MM.1S (cell line): ENCODE measurements around the gene LDHAL6A.

ENCODE experiments used
- EZH2 ChIP-seq: fragments of 300-600 bp; sonication (generic); optimal IDR thresholded peaks from 2 replicates; pipeline ENCODE3; 2017; ENCODE audit warnings: low read depth, mild to moderate bottlenecking, antibody characterized with exemption, low read length, mixed read lengths
- EZH2phosphoT487 ChIP-seq: fragments of 300-600 bp; sonication (generic); IDR thresholded peaks from 2 replicates; pipeline ENCODE4 v1.6.1; 2018; ENCODE audit warnings: antibody characterized with exemption, low read length
- TF ChIP-seq, protein P1 (sequence below): fragments of 300-600 bp; sonication (generic); IDR thresholded peaks from 2 replicates; pipeline ENCODE4 v1.5.1; 2016; ENCODE audit warnings: antibody characterized with exemption, low read length, mixed read lengths

GRCh38 chr11:18427240-18427639, 28.4 kb upstream of the LDHAL6A start:
- TF ChIP-seq, protein P1, sequence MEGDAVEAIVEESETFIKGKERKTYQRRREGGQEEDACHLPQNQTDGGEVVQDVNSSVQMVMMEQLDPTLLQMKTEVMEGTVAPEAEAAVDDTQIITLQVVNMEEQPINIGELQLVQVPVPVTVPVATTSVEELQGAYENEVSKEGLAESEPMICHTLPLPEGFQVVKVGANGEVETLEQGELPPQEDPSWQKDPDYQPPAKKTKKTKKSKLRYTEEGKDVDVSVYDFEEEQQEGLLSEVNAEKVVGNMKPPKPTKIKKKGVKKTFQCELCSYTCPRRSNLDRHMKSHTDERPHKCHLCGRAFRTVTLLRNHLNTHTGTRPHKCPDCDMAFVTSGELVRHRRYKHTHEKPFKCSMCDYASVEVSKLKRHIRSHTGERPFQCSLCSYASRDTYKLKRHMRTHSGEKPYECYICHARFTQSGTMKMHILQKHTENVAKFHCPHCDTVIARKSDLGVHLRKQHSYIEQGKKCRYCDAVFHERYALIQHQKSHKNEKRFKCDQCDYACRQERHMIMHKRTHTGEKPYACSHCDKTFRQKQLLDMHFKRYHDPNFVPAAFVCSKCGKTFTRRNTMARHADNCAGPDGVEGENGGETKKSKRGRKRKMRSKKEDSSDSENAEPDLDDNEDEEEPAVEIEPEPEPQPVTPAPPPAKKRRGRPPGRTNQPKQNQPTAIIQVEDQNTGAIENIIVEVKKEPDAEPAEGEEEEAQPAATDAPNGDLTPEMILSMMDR: no peak
- TF ChIP-seq EZH2 (no peak), EZH2phosphoT487 (no peak)
